Measurements from ENCODE around the gene NEDD1. TPM values are rescaled to one million over a fixed set of nuclear protein-coding genes. Genes with fewer than 3 reads are reported as not detected.

NEDD1 gene
- total and polyA plus RNA-seq, 4 donors, result 2.4 to 28.9 (median 3.9) TPM

GRCh38 chr12:96908423-96908675, 1.3 kb downstream of the NEDD1 start:
- Histone ChIP-seq H3K9ac (ENCODE audit: low read depth in 1 of 2, low read length in 2 of 2) (no peak overlapping the region), H3K4me1 (ENCODE audit: control insufficient read depth in 4 of 4, insufficient read depth in 4 of 4, low read length in 3 of 4) (peaks cover 0 to 11% (median 8%) of the 10 kb centered on the region in 4 donors), H3K27ac (ENCODE audit: low read depth in 1 of 2, low read length in 2 of 2) (no peak overlapping the region)

GRCh38 chr12:96912261-96912660, 5.2 kb downstream of the NEDD1 start:
- H3K36me3 ChIP-seq (ENCODE audit: control insufficient read depth in 4 of 4, insufficient read depth in 3 of 4, low read depth in 1 of 4, low read length in 3 of 4), result no peaks in the 10 kb centered on the region
- no peaks in the 10 kb centered on the region for H3K9me3 ChIP-seq (ENCODE audit: control insufficient read depth in 4 of 4, low read length in 3 of 4)
- no peak overlapping the region for H3K27ac ChIP-seq (ENCODE audit: low read depth in 1 of 2, low read length in 2 of 2)
- H3K9ac ChIP-seq (ENCODE audit: low read depth in 1 of 2, low read length in 2 of 2), result no peak overlapping the region
- H3K4me1 ChIP-seq (ENCODE audit: control insufficient read depth in 4 of 4, insufficient read depth in 4 of 4, low read length in 3 of 4), result peaks cover 0 to 11% (median 8%) of the 10 kb centered on the region in 4 donors
- no peak for TF ChIP-seq SP1 (IDR thresholded peaks at IDR 0.05)
- no peak for TF ChIP-seq FOXA2 (IDR thresholded peaks at IDR 0.05)
- no peak for TF ChIP-seq JUND (IDR thresholded peaks at IDR 0.05)
- TF ChIP-seq RAD21 (IDR thresholded peaks at IDR 0.05), result no peak
- no peak overlapping the region for H3K4me3 ChIP-seq (ENCODE audit: low read depth in 1 of 3, low read length in 3 of 3)
- WGBS, result 92% methylated on average over 2 of the region's 2 CpGs
- no peaks in the 10 kb centered on the region for H3K27me3 ChIP-seq (ENCODE audit: control insufficient read depth in 4 of 4, insufficient read depth in 4 of 4, low read length in 3 of 4)
- no peak for DNase-seq (ENCODE audit: low spot score)

More at GRCh38 chr12:96908423-96908675, 1.3 kb downstream of the NEDD1 start:
- Histone ChIP-seq H3K36me3 (ENCODE audit: control insufficient read depth in 4 of 4, insufficient read depth in 3 of 4, low read depth in 1 of 4, low read length in 3 of 4) (no peaks in the 10 kb centered on the region), H3K27me3 (ENCODE audit: control insufficient read depth in 4 of 4, insufficient read depth in 4 of 4, low read length in 3 of 4) (no peaks in the 10 kb centered on the region), H3K4me3 (ENCODE audit: low read depth in 1 of 3, low read length in 3 of 3) (no peak overlapping the region), H3K9me3 (ENCODE audit: control insufficient read depth in 4 of 4, low read length in 3 of 4) (no peaks in the 10 kb centered on the region)
- TF ChIP-seq CTCF (IDR thresholded peaks at IDR 0.05; ENCODE audit: low read depth, low read length, missing input control) (no peak), REST (IDR thresholded peaks at IDR 0.05) (no peak), RXRA (IDR thresholded peaks at IDR 0.05) (no peak), JUND (IDR thresholded peaks at IDR 0.05) (no peak), GABPA (IDR thresholded peaks at IDR 0.05 in 1 of 2, conservative IDR thresholded peaks at IDR 0.05 in 1 of 2) (no peak), YY1 (IDR thresholded peaks at IDR 0.05) (no peak), TAF1 (conservative IDR thresholded peaks at IDR 0.05) (no peak)
- 84% methylated on average over 3 of the region's 3 CpGs for WGBS
- DNase-seq (ENCODE audit: low spot score), result no peak

GRCh38 chr12:96912943-96913342, 5.9 kb downstream of the NEDD1 start:
- Histone ChIP-seq H3K36me3 (ENCODE audit: control insufficient read depth in 4 of 4, insufficient read depth in 3 of 4, low read depth in 1 of 4, low read length in 3 of 4) (no peaks in the 10 kb centered on the region), H3K4me1 (ENCODE audit: control insufficient read depth in 4 of 4, insufficient read depth in 4 of 4, low read length in 3 of 4) (peaks cover 0 to 6% (median 4%) of the 10 kb centered on the region in 4 donors), H3K27ac (ENCODE audit: low read depth in 1 of 2, low read length in 2 of 2) (no peak overlapping the region), H3K9me3 (ENCODE audit: control insufficient read depth in 4 of 4, low read length in 3 of 4) (no peaks in the 10 kb centered on the region), H3K27me3 (ENCODE audit: control insufficient read depth in 4 of 4, insufficient read depth in 4 of 4, low read length in 3 of 4) (no peaks in the 10 kb centered on the region), H3K9ac (ENCODE audit: low read depth in 1 of 2, low read length in 2 of 2) (no peak overlapping the region), H3K4me3 (ENCODE audit: low read depth in 1 of 3, low read length in 3 of 3) (no peak overlapping the region)
- 97% methylated on average over 2 of the region's 2 CpGs for WGBS
- no peak for DNase-seq (ENCODE audit: low spot score)
- TF ChIP-seq ATF3 (IDR thresholded peaks at IDR 0.05), result no peak
- TF ChIP-seq RXRA (IDR thresholded peaks at IDR 0.05), result no peak
- TF ChIP-seq HNF4A (conservative IDR thresholded peaks at IDR 0.05), result no peak
- TF ChIP-seq MAX (IDR thresholded peaks at IDR 0.05), result no peak
- TF ChIP-seq RAD21 (IDR thresholded peaks at IDR 0.05), result no peak
- TF ChIP-seq CTCF (IDR thresholded peaks at IDR 0.05; ENCODE audit: low read depth, low read length, missing input control), result no peak
- TF ChIP-seq REST (IDR thresholded peaks at IDR 0.05), result no peak
- no peak for TF ChIP-seq EGR1 (IDR thresholded peaks at IDR 0.05; ENCODE audit: low read depth in 2 of 2)
- no peak for TF ChIP-seq TAF1 (conservative IDR thresholded peaks at IDR 0.05)
- TF ChIP-seq YY1 (IDR thresholded peaks at IDR 0.05), result no peak
- no peak for TF ChIP-seq FOXA2 (IDR thresholded peaks at IDR 0.05)
- no peak for TF ChIP-seq GABPA (IDR thresholded peaks at IDR 0.05 in 1 of 2, conservative IDR thresholded peaks at IDR 0.05 in 1 of 2)
- TF ChIP-seq JUND (IDR thresholded peaks at IDR 0.05), result no peak
